Fibroblast of pulmonary artery (primary cell): ENCODE measurements around the gene NDC1.

Experiments used
- DNase-seq: peaks from one replicate; pipeline ENCODE4 v3.0.0-alpha.2; 2010; ENCODE audit warnings: low read depth
- H3K4me3 ChIP-seq: replicated peaks from 2 replicates; pipeline ENCODE4 v1.5.1; 2011; ENCODE audit warnings: low read depth, mild to moderate bottlenecking, control low read depth, low read length, moderate library complexity
- TF ChIP-seq, protein P1 (sequence below): IDR thresholded peaks from 2 replicates; pipeline ENCODE4 v1.5.1; 2011; ENCODE audit warnings: mild to moderate bottlenecking, control low read depth, low read length, inconsistent platforms; ENCODE audit errors: missing control alignments

NDC1 gene

DNA sequence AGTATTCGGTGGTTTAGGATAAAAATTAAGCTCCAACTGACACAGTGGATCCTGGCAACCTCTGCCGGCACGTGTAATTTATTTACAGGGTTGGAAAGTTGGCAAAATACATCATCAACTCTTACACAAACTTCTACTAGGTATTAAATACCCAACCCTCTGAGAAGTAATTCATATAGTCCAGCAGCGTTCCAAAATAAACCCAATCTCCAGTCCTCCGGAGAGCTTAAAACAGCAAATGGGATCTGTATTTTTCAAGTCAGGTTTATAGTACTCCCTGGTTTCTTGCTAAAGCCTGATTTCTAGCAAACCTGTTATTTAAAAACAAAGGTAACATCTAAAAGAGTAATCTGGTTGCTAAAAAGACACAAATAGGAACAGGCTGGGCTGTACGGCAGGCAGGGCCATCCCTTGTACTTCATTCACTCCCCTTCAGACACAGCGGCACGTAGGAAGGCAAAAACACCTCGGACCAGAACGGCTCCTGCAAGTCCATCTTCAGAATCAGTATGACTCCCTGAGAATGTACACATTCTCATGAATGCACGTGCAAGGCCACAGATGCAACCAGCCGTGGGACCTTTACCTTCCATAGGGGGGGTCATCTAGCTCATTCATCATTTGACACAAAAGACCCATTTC lies 107.8 kb downstream of the NDC1 start:
- H3K4me3 ChIP-seq = no peak overlapping the region
- TF ChIP-seq, protein P1, sequence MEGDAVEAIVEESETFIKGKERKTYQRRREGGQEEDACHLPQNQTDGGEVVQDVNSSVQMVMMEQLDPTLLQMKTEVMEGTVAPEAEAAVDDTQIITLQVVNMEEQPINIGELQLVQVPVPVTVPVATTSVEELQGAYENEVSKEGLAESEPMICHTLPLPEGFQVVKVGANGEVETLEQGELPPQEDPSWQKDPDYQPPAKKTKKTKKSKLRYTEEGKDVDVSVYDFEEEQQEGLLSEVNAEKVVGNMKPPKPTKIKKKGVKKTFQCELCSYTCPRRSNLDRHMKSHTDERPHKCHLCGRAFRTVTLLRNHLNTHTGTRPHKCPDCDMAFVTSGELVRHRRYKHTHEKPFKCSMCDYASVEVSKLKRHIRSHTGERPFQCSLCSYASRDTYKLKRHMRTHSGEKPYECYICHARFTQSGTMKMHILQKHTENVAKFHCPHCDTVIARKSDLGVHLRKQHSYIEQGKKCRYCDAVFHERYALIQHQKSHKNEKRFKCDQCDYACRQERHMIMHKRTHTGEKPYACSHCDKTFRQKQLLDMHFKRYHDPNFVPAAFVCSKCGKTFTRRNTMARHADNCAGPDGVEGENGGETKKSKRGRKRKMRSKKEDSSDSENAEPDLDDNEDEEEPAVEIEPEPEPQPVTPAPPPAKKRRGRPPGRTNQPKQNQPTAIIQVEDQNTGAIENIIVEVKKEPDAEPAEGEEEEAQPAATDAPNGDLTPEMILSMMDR = no peak
- no peak for DNase-seq

DNA sequence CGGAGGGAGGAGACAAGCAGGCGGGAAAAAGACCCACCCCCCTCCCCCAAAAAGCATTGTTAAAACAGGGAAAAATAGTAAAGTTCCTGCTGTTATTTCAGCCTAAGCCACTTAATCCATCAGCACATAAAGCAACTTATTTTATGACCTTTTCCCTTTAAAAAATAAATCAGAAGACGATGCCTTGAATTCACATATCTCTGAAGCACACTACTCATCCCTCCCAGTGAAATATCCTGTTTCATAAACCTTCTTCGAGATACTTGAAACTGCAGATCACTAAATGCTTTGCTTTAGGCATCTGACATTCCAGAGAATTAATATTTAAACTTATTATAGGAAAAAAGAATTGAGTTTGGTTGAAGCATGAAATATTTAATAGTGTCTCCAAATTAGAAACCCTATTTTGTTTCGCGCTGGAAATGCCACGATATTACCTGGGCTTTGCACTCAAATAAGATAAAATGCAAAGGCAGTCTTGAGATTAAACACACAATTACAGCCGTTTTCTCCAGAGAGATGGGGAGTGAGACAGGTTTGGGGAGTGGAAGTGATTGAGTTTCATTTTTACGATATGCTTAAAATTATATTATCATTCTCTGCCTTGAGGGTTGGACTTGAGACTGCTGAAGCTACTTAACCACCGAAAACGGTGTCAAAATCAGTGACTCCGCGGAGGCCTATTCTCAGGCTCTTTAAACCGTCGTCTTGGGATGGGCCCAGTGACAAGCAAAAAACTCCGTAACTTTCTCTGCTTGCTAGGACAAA lies 108.5 kb downstream of the NDC1 start:
- H3K4me3 ChIP-seq = no peak overlapping the region
- TF ChIP-seq, protein P1 = no peak
- no peak for DNase-seq

DNA sequence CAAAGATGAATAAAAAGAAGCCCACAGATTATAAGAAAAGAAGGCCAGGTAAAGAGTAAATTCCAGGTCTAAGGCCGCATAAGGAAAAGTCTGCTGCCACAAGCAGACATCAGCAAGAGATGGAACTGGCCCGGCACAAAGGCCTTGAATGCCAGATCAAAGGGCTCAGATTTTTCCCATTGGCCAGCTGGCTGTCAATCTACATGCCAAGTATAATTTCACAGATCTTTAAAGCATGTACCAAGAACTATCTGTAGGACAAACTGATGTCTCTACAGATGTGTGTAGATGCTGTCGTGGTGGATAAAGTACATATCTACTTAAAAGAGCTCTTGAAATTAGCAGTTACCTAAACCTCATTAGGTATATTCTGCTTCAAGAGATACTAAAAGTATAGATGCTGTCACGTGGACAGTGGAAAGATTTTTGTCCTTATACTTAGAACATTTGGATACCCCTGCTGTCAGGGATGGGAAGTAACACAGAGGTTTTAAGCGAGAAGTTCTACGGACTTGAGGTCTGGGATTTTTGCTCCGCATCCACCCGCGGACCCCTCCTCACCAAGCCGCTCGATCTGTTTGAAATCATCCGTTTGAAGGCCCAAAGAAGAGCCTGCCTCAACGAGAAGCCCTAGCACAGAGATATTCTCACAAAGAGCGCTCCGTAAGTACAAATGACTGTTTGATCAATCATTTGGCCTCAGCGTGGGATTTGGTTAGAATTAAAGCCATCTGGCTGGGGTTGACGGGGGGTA lies 109.2 kb downstream of the NDC1 start:
- H3K4me3 ChIP-seq = no peak overlapping the region
- DNase-seq = no peak
- TF ChIP-seq, protein P1 = no peak

DNA sequence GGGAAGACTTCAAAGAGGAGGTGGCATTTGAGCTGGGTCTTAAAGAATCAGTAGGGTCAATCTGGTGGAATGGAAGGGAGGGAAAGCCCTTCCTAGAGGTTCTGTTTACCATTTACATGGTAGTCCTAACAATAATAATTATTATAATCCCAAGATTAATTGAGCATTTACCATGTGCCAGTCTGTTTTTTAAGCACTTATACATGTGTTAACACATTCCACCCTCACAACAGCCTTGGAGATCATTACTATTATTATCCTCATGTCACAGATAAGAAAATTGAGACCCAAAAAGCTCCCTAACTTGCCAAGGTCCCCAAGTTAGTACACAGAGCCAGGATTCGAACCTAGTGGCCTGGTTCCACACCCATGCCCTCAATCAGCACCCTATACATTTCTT lies 109.9 kb downstream of the NDC1 start:
- TF ChIP-seq, protein P1 = no peak
- DNase-seq = no peak
- H3K4me3 ChIP-seq = no peak overlapping the region

DNA sequence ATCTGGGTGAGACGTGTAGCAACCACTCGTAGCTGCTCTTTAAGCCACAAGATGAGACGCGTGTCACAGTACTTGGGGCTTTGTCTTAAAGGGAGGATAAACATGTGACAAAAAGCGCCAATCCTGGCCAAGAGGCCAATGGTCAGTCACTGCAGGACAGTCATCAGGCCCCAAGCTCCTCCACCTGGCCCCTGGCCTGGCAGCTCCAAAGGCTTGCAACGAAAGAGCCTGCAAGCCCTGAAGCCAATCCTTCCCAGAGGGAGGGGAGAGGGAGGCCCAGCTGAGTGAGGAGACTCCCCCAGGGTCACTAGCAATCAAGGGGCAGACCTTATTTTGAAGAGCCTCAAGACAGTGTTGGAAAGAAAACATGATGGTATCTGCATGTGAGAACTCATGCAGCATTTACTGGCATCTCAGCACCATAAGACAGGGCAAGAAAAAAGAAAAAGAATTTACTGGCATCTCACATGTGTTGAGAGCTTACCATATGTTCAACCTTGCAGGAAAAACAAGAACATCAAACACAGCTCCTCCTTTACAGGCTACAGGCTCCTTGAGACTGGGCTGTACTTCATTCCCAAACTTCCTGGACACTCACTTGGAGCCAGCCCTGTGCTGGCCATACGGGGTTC lies 110.5 kb downstream of the NDC1 start:
- DNase-seq = no peak
- no peak overlapping the region for H3K4me3 ChIP-seq
- TF ChIP-seq, protein P1 = no peak

DNA sequence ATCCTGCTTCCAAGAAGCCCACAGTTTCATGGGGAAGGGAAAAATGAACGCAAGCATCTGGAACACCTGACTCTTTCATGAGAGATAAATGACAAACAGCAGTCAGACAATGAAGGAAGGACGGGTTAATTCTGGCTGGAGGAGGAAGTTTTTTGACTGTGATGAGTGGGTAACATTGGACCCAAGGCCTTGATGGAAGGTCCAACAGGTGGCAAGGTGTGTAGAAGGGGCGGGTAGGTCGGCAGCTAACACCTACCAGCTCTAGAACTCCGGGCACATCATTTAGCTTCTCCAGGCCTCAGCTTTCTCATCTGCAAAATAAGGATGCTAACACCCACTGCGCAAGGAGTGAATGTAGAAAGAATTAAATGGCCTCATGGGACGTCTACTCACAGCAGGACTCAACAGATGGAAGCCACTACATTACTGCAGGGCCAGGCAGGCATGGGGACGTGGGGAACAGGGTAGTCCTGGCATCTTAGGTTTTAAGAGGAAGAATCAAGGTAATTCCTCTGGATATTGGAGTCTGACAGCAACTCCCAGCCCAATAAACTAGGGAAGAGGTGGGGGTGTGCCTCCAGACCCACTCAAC lies 112.0 kb downstream of the NDC1 start:
- no peak overlapping the region for H3K4me3 ChIP-seq
- no peak for DNase-seq
- TF ChIP-seq, protein P1 = no peak
